AG20443 (cell line): ENCODE data around the gene CSTPP1.
A peak's percentile ranks its signal among the peaks of the same experiment; 100 is the strongest.
"Not testable (repeated sequence)": the region's sequence is repeated elsewhere in the genome, so short reads cannot be mapped to it uniquely, and the experiment has no call there.

Experiments
- DNase-seq: peaks from one replicate; pipeline ENCODE4 v3.0.0; 2012; ENCODE audit warnings: low spot score, mixed read lengths

Gene CSTPP1

GRCh38 chr11:47050284-47050683 is 113.7 kb downstream of the CSTPP1 start:
- no peak for DNase-seq

DNA sequence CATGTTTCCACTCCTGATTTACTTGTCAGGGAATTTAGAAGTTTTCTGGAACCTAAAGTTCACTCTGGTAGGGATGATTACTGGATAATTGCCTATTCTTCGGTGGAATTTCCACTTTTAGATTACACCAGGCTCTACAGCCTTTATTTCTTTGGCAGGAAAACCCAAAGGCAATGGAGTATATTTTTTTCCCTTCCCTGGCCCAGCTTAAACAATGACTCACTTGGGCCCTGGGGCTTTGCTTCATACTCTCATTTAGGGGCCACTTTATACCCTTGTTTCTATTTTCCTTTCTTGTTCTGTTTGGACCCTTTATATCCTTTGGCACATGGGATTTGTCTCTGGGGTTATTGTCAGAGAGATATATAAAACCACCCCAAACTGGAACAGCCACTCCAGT is 114.7 kb downstream of the CSTPP1 start:
- peak; percentile 38 for DNase-seq

- no peak for DNase-seq
These were observed 115.6 kb downstream of the CSTPP1 start for GRCh38 chr11:47052165-47052564.

DNA sequence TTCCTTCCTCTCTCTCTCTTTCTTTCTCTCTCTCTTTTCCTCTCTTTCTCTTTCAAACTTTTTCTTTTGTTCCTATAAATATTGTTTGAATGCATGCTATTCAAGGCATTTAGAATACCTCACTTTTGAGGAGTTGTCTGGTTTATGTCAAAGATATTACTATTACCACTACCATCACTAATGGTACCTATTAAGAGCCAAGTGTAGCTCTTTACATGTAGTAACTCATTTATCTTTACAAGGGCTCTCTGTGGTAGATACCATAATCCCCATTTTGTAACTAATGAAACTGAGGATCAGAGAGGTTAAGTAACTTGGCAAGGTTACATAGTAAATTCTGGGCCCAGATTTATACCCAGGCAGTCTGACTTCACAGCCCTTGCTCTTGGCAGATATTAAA is 116.0 kb downstream of the CSTPP1 start:
- no peak for DNase-seq

- DNase-seq = no peak
These were observed 119.0 kb downstream of the CSTPP1 start for GRCh38 chr11:47055534-47055933.

DNA sequence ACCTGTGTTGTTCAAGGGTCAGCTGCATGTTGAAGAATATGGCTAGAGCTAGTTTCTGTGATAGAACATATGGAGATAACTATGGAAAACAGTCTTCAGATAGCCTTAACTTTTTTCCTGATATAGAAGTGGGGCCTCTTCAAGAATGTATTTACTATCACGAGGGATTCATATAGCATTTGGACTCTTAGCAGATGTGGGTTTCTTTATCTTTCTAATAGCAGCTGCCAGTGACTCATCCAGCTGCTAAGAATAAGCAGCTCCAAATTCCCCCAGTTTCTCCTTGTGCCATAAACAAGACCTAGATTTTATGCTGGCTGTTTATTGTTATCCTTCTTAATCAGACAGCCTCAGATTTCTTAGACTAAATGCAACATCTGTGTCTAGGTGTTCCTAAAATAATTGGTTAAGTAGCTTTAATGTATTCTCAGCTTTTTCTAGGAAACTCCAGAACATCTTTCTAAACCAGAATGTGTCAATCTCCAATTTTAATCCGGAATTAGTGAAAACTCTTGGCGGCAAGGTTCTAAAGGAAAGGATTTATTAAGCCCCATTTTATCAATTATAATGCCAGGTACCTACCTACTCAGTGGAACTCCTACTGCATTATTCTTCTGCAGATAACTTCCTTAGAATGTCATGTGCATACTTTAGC is 119.8 kb downstream of the CSTPP1 start:
- DNase-seq = peak; percentile 46

DNA sequence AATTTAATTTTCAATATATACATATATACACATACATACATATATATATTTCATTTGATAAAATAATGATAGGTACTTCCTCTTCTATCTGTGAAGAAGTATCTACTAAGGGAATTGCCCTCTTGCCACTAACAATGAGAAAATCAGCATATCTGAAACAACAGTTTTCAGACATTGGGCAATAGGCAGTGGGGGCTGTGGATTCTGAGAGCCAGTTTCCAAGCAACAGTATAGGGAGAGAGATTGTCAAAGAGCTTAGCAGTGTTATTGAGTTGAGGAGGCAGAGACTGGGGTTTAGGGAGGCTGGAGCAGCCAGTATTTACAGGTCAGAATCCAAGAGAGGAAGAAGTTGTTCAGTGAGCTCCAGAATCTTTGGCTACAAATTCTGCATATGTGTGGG is 120.8 kb downstream of the CSTPP1 start:
- DNase-seq = no peak

DNA sequence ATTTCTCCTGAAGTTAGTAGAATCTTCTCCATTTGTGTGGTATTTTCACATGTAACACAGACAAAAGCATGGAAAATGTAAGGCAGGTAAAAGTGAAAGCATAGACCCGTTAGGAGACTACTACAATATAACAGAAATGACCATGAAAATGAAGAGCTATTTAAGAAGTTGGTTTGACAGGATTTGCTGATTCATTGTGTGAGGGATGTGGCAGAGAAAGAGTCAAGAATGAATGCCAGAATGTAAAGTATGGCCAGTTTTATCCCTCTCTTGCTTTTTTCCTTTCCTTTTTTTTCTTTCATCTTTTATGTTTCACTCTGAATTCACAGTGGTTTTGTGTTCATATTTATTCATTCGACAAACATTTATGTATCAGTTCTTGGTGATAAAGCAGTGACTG is 124.2 kb downstream of the CSTPP1 start:
- no peak for DNase-seq

GRCh38 chr11:47061429-47062178 is 125.0 kb downstream of the CSTPP1 start:
- no peak for DNase-seq

GRCh38 chr11:47062736-47063135 is 126.2 kb downstream of the CSTPP1 start:
- DNase-seq = no peak

GRCh38 chr11:47067401-47067800 is 130.8 kb downstream of the CSTPP1 start:
- DNase-seq = no peak

DNA sequence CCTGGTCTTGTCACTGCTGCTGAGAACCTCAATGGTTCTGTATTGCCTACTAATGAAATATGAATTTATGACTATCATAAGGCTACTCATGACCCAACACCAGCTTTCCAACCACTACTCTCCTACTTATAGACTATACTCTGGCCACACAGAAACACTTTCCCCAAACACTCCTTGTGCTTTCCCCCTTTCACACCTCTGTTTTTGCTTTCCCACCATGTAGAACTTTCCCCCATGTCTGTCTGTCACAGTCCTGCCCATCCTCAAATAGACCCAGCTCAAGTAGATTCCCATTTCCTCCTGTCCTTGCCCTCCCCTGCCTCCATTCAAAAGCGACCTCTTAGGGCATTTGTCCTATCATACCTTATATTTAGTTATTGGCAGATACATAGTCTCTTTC is 134.2 kb downstream of the CSTPP1 start:
- DNase-seq = no peak

GRCh38 chr11:47071341-47071740 is 134.8 kb downstream of the CSTPP1 start:
- no peak for DNase-seq

DNA sequence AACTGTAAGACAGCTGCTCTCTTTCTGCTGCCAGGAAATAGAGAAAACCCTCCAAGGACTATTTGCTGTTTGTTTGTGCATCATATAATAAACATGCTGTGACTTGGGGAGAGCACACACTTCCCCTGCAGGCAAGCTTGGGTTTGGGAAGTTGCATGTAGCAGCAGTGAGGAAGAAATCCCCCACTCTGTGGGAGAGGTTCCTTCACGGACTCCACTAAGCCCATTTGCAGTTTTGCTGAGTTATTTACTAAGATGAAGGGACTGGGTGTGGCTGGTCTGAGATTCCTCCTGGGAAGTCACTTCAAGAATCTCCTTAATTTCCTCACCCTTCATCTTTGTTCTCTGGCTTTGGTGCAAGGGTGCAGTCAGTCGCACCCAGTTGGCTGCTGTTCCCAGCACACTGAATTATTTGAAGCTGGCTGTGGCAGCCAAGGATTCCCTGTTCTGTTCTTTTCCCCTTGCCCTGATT is 135.3 kb downstream of the CSTPP1 start:
- no peak for DNase-seq

DNA sequence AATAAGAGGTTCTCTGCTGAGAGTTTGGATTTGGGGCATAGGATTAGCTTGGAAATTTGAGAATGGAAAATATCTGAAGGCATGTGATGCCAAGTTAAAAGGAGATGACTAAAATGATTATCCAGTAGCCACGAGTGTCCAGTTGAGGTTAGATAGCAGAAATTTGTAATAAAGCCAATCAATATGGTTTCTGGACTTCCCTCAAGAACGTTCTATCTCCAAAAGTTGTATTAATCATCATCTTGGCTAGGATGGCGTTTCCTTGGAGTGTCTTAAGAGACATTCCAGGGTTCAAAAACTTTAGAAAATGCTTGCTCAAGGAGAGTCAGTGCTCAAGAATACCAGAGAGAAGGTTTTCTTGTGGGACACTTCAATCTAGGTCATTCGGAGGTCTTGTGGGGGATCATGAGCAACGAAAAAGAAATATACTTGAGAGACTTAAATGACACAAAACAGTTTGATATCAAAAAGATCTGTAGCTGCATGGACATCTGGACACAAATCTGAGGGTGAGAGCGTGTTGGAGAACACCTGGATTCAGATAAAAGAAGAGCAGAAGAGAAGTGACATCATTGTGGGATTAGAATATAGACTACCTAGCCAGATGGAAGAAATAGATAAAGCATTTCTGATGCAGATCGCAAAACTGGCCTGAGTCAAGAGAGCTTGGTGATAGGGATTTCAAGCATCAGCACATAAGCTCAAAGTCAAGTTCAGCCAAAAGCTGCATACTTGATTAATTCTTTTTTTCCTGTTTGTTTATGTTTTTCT is 142.4 kb downstream of the CSTPP1 start:
- DNase-seq = peak; percentile 16

DNA sequence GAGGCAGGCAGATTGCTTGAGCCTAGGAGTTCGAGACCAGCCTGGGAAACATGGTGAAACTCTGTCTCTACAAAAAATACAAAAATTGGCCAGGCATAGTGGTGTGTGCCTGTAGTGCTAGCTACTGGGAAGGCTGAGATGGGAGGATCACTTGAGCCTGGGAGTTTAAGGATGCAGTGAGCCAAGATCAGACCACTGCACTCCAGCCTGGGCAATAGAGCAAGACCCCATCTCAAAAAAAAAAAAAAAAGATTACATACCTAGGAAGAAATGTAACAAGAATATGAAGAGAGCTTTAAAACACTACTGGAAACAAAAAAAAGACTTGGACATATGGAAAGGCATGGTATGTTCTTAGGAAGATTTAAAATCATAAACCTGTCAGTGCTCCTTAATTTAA is 144.2 kb downstream of the CSTPP1 start:
- DNase-seq = not testable (repeated sequence)

GRCh38 chr11:47083913-47084312 is 147.4 kb downstream of the CSTPP1 start:
- DNase-seq = no peak

GRCh38 chr11:47087801-47088200 is 151.2 kb downstream of the CSTPP1 start:
- DNase-seq = no peak

DNA sequence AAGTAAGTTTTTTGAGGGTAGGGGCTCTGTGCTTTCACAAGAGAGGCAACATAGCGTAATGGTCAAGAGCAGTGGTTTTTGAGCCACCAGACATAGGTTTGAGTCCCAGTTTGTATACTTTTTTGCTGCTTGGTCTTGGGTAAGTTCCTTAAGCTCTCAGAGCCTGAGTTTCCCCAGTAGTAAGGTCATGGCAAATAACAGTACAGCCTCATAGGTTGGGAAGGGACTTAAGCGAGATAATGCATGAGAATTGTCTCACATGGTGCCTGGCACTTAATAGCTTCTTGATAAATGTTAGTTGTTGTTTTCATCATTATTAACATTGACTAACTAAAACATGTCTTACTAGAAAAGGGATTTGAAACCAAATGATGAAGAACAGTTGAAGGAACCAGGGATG is 157.0 kb downstream of the CSTPP1 start:
- no peak for DNase-seq

- not testable (repeated sequence) for DNase-seq
These were observed 160.3 kb downstream of the CSTPP1 start for GRCh38 chr11:47096871-47097270.

DNA sequence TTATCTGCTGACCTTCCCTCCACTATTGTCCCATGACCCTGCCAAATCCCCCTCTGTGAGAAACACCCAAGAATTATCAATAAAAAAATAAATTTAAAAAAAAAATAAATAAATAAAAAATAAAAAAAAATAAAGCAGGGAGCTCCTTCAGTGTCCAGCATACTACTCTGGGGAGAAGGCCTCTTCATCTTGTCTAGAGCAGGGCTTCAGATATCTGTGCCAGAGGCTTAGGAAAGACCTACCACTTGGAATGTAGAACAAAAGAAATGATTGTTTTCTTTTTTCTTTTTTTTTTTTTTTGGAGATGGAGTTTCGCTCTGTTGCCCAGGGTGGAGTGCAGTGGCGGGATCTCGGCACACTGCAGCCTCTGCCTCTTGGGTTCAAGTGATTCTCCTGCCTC is 161.7 kb downstream of the CSTPP1 start:
- not testable (repeated sequence) for DNase-seq

GRCh38 chr11:47099214-47099917 is 162.8 kb downstream of the CSTPP1 start:
- DNase-seq = no peak
